Suprapubic skin (tissue), 4 donors: Measurements from ENCODE around the gene PARP16. TPM values are rescaled to one million over a fixed set of nuclear protein-coding genes. Genes with fewer than 3 reads are reported as not detected.
A peak's percentile ranks its signal among the peaks of the same experiment; 100 is the strongest.

ENCODE experiments used
- DNase-seq, 2 donors: peaks; one replicate each; pipeline ENCODE4 v3.0.0-alpha.2; 2019; ENCODE audit warnings: low spot score in 2 of 2
- H3K27ac ChIP-seq: fragments of 200-600 bp; sonication (generic); one replicate; pipeline ENCODE4 v1.5.1; 2019
- H3K27me3 ChIP-seq: fragments of 200-600 bp; sonication (generic); one replicate; pipeline ENCODE4 v1.5.1; 2019
- H3K36me3 ChIP-seq: fragments of 200-600 bp; sonication (generic); one replicate; pipeline ENCODE4 v1.5.1; 2019
- H3K4me1 ChIP-seq: fragments of 200-600 bp; sonication (generic); one replicate; pipeline ENCODE4 v1.5.1; 2019
- H3K4me3 ChIP-seq: fragments of 200-600 bp; sonication (generic); one replicate; pipeline ENCODE4 v1.5.1; 2019; ENCODE audit warnings: mild to moderate bottlenecking
- H3K9me3 ChIP-seq: fragments of 200-600 bp; sonication (generic); one replicate; pipeline ENCODE4 v1.5.1; 2019
- CTCF ChIP-seq, 2 donors: fragments of 200-600 bp in 1 of 2; fragments of 450-650 bp in 1 of 2; sonication (generic) in 1 of 2; IDR thresholded peaks; one replicate each; pipeline ENCODE4 v1.5.1; 2016 to 2019; ENCODE audit warnings: antibody characterized with exemption in 2 of 2, mild to moderate bottlenecking in 1 of 2, moderate library complexity in 1 of 2
- EP300 ChIP-seq: sonication (generic); formaldehyde crosslinking; IDR thresholded peaks from one replicate; pipeline ENCODE4 v1.6.1; 2017; ENCODE audit warnings: antibody characterized with exemption
- POLR2A ChIP-seq, 2 donors: fragments of 450-650 bp; IDR thresholded peaks; one replicate each; pipeline ENCODE4 v1.6.1; 2017; ENCODE audit warnings: antibody characterized with exemption in 2 of 2, mild to moderate bottlenecking in 2 of 2, moderate library complexity in 2 of 2
- POLR2AphosphoS5 ChIP-seq, 3 donors: sonication (generic); formaldehyde crosslinking; IDR thresholded peaks; one replicate each; pipeline ENCODE4 v1.6.1; 2017; ENCODE audit warnings: antibody characterized with exemption in 3 of 3
- WGBS: methylation state at CpG from one replicate; pipeline ENCODE4 v1.1.5; 2018; 5-methylcytosine and 5-hydroxymethylcytosine counted together
- total RNA-seq, 4 donors: library from RNA; depleted of rRNA; stranded (reverse); fragments of >200 nt; gene quantifications; one replicate each; pipeline ENCODE4 v1.1.0, GENCODE V29; 2016

PARP16 gene
- total RNA-seq, 4 donors from 2014 or later = 8.2 to 16.7 (median 11.7) TPM

- DNase-seq = no peak
- no peak for TF ChIP-seq EP300
- TF ChIP-seq CTCF (IDR thresholded peaks at IDR 0.05) = no peak
- TF ChIP-seq POLR2AphosphoS5 (IDR thresholded peaks at IDR 0.05) = no peak
- no peak for TF ChIP-seq POLR2A (IDR thresholded peaks at IDR 0.05)
- WGBS = 0% methylated on average over 14 of the region's 52 CpGs
Observed at GRCh38 chr15:65286069-65286703, 497 bp downstream of the PARP16 start.

GRCh38 chr15:65285291-65286068, 1.2 kb downstream of the PARP16 start:
- TF ChIP-seq EP300 = no peak
- TF ChIP-seq CTCF (IDR thresholded peaks at IDR 0.05) = no peak
- TF ChIP-seq POLR2AphosphoS5 (IDR thresholded peaks at IDR 0.05) = no peak
- no peak for TF ChIP-seq POLR2A (IDR thresholded peaks at IDR 0.05)
- Histone ChIP-seq H3K36me3 (no peaks in the 10 kb centered on the region), H3K27me3 (no peaks in the 10 kb centered on the region), H3K27ac (peak overlapping the region; percentile 82), H3K9me3 (no peaks in the 10 kb centered on the region), H3K4me3 (peak overlapping the region; percentile 61), H3K4me1 (peaks cover 32% of the 10 kb centered on the region)
- WGBS = 64% methylated on average over 10 of the region's 10 CpGs
- DNase-seq = no peak

More at GRCh38 chr15:65286069-65286703, 497 bp downstream of the PARP16 start:
- Histone ChIP-seq H3K9me3 (no peaks in the 10 kb centered on the region), H3K4me1 (peaks cover 32% of the 10 kb centered on the region), H3K4me3 (peak overlapping the region; percentile 61), H3K36me3 (no peaks in the 10 kb centered on the region), H3K27me3 (no peaks in the 10 kb centered on the region), H3K27ac (peak overlapping the region; percentile 82)

- no peak overlapping the region for H3K4me3 ChIP-seq
- 90% methylated on average over 1 of the region's 1 CpG for WGBS
- no peak overlapping the region for H3K27ac ChIP-seq
- no peaks in the 10 kb centered on the region for H3K27me3 ChIP-seq
- H3K36me3 ChIP-seq = peaks cover 4% of the 10 kb centered on the region
- no peak for TF ChIP-seq POLR2A (IDR thresholded peaks at IDR 0.05)
- TF ChIP-seq CTCF (IDR thresholded peaks at IDR 0.05) = no peak
- TF ChIP-seq POLR2AphosphoS5 (IDR thresholded peaks at IDR 0.05) = no peak
- TF ChIP-seq EP300 = no peak
- peaks cover 5% of the 10 kb centered on the region for H3K4me1 ChIP-seq
- no peaks in the 10 kb centered on the region for H3K9me3 ChIP-seq
- DNase-seq = no peak
Observed at GRCh38 chr15:65278480-65278879, 8.2 kb downstream of the PARP16 start.

GRCh38 chr15:65277015-65277414, 9.7 kb downstream of the PARP16 start:
- Histone ChIP-seq H3K4me3 (no peak overlapping the region), H3K4me1 (no peaks in the 10 kb centered on the region), H3K36me3 (peaks cover 4% of the 10 kb centered on the region), H3K27me3 (no peaks in the 10 kb centered on the region), H3K27ac (no peak overlapping the region), H3K9me3 (no peaks in the 10 kb centered on the region)
- TF ChIP-seq POLR2AphosphoS5 (IDR thresholded peaks at IDR 0.05) (no peak), EP300 (no peak), CTCF (IDR thresholded peaks at IDR 0.05) (no peak)
- WGBS = 85% methylated on average over 1 of the region's 1 CpG
- DNase-seq = no peak

GRCh38 chr15:65275728-65276126, 11.0 kb downstream of the PARP16 start:
- 62% methylated on average over 2 of the region's 2 CpGs for WGBS

More at GRCh38 chr15:65275728-65276126, 11.0 kb downstream of the PARP16 start:
- no peak overlapping the region for H3K4me3 ChIP-seq
- no peak for DNase-seq
- H3K27me3 ChIP-seq = no peaks in the 10 kb centered on the region
- TF ChIP-seq POLR2AphosphoS5 (IDR thresholded peaks at IDR 0.05) = no peak
- no peak for TF ChIP-seq CTCF (IDR thresholded peaks at IDR 0.05)
- TF ChIP-seq POLR2A (IDR thresholded peaks at IDR 0.05) = no peak
- TF ChIP-seq EP300 = no peak
- H3K4me1 ChIP-seq = peaks cover 4% of the 10 kb centered on the region
- no peak overlapping the region for H3K27ac ChIP-seq
- H3K36me3 ChIP-seq = peaks cover 4% of the 10 kb centered on the region
- H3K9me3 ChIP-seq = no peaks in the 10 kb centered on the region
